ENCODE measurements around the gene RTEL1. TPM values are rescaled to one million over a fixed set of nuclear protein-coding genes. Genes with fewer than 3 reads are reported as not detected.

RTEL1 gene
- total and polyA plus RNA-seq, 9 of the 15 experiments (the other 6 are each of a cell fraction or from before 2014, with no cell fraction given) = 0.36 to 61.0 (median 17.9) TPM

- peak; percentile 60; the same call in 1 of the 2 replicates for TF ChIP-seq MAX (CRISPR knock-in tag; IDR thresholded peaks at IDR 0.05)
- peak; percentile 46 to 66; a peak in 3 of 4 replicates for TF ChIP-seq NRF1 (conservative IDR thresholded peaks at IDR 0.05 in 1 of 2, IDR thresholded peaks at IDR 0.05 in 1 of 2)
- no peak for TF ChIP-seq PPARD (CRISPR knock-in tag; IDR thresholded peaks at IDR 0.05)
- TF ChIP-seq ZFP1 (CRISPR knock-in tag; IDR thresholded peaks at IDR 0.05) = no peak
- TF ChIP-seq HOXB6 (CRISPR knock-in tag; IDR thresholded peaks at IDR 0.05; ENCODE audit: borderline replicate concordance) = no peak
- TF ChIP-seq ZNF197 (CRISPR knock-in tag; IDR thresholded peaks at IDR 0.05; ENCODE audit: low read depth) = no peak
- TF ChIP-seq ZNF407 (IDR thresholded peaks at IDR 0.05; ENCODE audit: low read depth) = no peak
- TF ChIP-seq NFE2 (IDR thresholded peaks at IDR 0.05; ENCODE audit: low read depth) = no peak
- no peak for TF ChIP-seq TBL1XR1 (IDR thresholded peaks at IDR 0.05; ENCODE audit: low read length in 2 of 2)
- TF ChIP-seq ZNF511 (CRISPR knock-in tag; IDR thresholded peaks at IDR 0.05) = peak; percentile 93; the same call in 1 of the 2 replicates
- TF ChIP-seq NFIC (IDR thresholded peaks at IDR 0.05) = 0 out of 2 replicates have a peak, but pooled peaks have one; percentile 44
- TF ChIP-seq JUNB (CRISPR knock-in tag; conservative IDR thresholded peaks at IDR 0.05) = no peak
- TF ChIP-seq CCNT2 (IDR thresholded peaks at IDR 0.05; ENCODE audit: borderline replicate concordance, extremely low read depth, insufficient read length, low read depth, low read length) = peak; percentile 53
- peak; percentile 24; the same call in 1 of the 2 replicates for TF ChIP-seq ATF1 (CRISPR knock-in tag; IDR thresholded peaks at IDR 0.05)
- peak; percentile 15; the same call in 1 of the 2 replicates for TF ChIP-seq ATF1 (tag; IDR thresholded peaks at IDR 0.05)
- TF ChIP-seq CTCF (IDR thresholded peaks at IDR 0.05 in 2 of 3, conservative IDR thresholded peaks at IDR 0.05 in 1 of 3; ENCODE audit: insufficient read depth in 2 of 3, low read depth in 1 of 3, low read length in 3 of 3) = no peak
Observed at GRCh38 chr20:63653041-63653973, 4.8 kb upstream of the RTEL1 start, which contains the start of gene STMN3 (continued).
